A673 (cell line): ENCODE data around the gene CDC73.

Experiments
- EZH2 ChIP-seq: fragments of 200-600 bp; sonication (generic); IDR thresholded peaks from 2 replicates; pipeline ENCODE4 v1.6.1; 2017; ENCODE audit warnings: borderline replicate concordance, low read depth, mild to moderate bottlenecking, mixed read lengths, antibody characterized with exemption, low read length; ENCODE audit not compliant: poor library complexity, severe bottlenecking
- TF ChIP-seq, protein P1 (sequence below): fragments of 300-800, 200-600 bp; sonication (generic); conservative IDR thresholded peaks from 2 replicates; pipeline ENCODE4 v1.5.1; 2017; ENCODE audit warnings: low read depth, mild to moderate bottlenecking, antibody characterized with exemption, low read length, moderate library complexity, mixed read lengths

DNA sequence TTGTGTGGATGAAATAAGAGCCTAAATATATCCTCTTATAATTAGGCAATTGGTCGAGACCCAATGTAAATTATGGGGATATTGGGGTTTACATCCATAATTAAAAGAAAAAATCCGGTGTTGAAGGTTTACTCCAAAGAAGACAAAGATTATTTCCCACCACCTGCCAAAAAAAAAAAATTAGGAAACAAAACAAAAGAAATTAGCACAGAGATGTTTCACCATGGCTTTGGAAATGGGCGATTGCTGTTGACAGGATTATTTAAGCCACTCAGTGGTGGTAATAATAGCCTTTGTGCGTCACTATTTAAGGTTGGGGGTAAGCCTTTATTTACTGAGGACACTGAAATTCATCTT lies 16.0 kb upstream of the CDC73 start:
- TF ChIP-seq, protein P1, sequence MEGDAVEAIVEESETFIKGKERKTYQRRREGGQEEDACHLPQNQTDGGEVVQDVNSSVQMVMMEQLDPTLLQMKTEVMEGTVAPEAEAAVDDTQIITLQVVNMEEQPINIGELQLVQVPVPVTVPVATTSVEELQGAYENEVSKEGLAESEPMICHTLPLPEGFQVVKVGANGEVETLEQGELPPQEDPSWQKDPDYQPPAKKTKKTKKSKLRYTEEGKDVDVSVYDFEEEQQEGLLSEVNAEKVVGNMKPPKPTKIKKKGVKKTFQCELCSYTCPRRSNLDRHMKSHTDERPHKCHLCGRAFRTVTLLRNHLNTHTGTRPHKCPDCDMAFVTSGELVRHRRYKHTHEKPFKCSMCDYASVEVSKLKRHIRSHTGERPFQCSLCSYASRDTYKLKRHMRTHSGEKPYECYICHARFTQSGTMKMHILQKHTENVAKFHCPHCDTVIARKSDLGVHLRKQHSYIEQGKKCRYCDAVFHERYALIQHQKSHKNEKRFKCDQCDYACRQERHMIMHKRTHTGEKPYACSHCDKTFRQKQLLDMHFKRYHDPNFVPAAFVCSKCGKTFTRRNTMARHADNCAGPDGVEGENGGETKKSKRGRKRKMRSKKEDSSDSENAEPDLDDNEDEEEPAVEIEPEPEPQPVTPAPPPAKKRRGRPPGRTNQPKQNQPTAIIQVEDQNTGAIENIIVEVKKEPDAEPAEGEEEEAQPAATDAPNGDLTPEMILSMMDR, result no peak
- no peak for TF ChIP-seq EZH2
